Measurements from ENCODE around the gene FIGN.

The FIGN gene, protein sequence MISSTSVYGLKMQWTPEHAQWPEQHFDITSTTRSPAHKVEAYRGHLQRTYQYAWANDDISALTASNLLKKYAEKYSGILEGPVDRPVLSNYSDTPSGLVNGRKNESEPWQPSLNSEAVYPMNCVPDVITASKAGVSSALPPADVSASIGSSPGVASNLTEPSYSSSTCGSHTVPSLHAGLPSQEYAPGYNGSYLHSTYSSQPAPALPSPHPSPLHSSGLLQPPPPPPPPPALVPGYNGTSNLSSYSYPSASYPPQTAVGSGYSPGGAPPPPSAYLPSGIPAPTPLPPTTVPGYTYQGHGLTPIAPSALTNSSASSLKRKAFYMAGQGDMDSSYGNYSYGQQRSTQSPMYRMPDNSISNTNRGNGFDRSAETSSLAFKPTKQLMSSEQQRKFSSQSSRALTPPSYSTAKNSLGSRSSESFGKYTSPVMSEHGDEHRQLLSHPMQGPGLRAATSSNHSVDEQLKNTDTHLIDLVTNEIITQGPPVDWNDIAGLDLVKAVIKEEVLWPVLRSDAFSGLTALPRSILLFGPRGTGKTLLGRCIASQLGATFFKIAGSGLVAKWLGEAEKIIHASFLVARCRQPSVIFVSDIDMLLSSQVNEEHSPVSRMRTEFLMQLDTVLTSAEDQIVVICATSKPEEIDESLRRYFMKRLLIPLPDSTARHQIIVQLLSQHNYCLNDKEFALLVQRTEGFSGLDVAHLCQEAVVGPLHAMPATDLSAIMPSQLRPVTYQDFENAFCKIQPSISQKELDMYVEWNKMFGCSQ

GRCh38 chr2:163735685-163736432 lies at the start of gene FIGN:
TSS of gene FIGN (minus strand) at chr2:163736008. CDS start at chr2:163734927, 1,081 bp downstream.
- DNase-seq (ENCODE audit: low read depth) = no peak

GRCh38 chr2:163785162-163785561 lies 49.4 kb upstream of the FIGN start:
- no peak for DNase-seq (ENCODE audit: low read depth)

- no peak for DNase-seq (ENCODE audit: low read depth)
Measured at GRCh38 chr2:163779970-163780597, 44.3 kb upstream of the FIGN start.

GRCh38 chr2:163778045-163778781 lies 42.4 kb upstream of the FIGN start:
- DNase-seq (ENCODE audit: low read depth) = no peak

DNA sequence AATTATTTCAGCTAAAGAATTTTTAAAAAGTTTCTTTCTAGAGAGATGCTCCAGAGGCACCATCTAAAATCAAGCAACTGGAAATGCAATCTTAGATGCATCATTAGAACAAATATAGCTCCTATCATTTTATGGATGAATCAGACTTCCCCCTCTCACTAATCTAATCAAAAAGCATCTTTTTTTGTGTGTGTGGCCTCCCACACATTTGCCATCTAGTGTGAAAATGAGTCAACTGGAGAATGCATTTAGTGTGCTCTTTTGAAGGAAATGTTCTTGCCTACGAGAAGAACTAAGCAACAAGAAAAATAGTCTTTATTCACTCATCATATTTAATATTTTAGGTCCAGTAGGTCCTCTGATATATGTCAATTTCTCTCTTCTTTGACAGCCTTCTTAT lies 39.5 kb upstream of the FIGN start:
- DNase-seq (ENCODE audit: low read depth) = no peak

- no peak for DNase-seq (ENCODE audit: low read depth)
Measured at GRCh38 chr2:163774862-163775261, 39.1 kb upstream of the FIGN start.

- DNase-seq (ENCODE audit: low read depth) = no peak
Measured at GRCh38 chr2:163773276-163773675, 37.5 kb upstream of the FIGN start.

- DNase-seq (ENCODE audit: low read depth) = no peak
Measured at GRCh38 chr2:163771596-163771995, 35.8 kb upstream of the FIGN start.

DNA sequence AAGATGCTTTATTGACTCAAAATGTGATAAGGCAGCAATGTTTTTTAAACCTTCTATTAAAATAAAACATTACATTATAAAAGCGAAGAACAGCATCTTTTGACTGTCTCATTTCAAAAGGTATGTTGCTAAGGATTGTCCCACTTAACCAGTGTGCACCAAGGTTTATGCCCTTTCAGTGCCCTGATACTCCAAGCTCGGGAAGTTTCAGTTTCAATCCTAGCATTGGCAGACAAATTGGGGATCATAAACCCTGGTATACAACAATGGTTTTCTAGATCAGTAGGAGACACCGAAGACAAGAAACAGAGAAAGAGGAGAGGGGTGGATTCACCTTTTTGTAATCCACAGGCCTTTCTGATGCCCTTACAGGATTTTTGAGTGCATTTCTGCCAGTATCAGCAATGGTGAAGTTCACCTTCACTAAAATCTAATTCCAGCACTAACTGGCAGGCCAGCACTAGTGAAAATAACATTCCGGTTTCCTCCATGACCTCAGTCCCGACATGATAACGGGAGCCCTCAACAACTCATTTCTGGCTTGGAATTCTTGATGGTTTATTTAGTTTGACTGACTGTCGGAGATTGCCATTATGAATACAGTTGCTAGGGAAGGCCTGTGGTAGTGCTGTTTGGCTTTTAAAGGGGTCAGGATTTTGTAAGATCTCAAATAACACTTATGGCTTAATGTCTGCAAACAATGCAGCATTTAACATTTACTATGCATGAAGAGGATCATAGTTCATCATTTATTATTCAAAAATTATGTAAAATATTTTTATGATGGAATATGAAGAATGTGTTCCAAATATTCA lies 33.3 kb upstream of the FIGN start:
- no peak for DNase-seq (ENCODE audit: low read depth)

- no peak for DNase-seq (ENCODE audit: low read depth)
Measured at GRCh38 chr2:163767097-163767496, 31.3 kb upstream of the FIGN start.

GRCh38 chr2:163764566-163764965 lies 28.8 kb upstream of the FIGN start:
- no peak for DNase-seq (ENCODE audit: low read depth)

GRCh38 chr2:163759013-163759412 lies 23.2 kb upstream of the FIGN start:
- no peak for DNase-seq (ENCODE audit: low read depth)

DNA sequence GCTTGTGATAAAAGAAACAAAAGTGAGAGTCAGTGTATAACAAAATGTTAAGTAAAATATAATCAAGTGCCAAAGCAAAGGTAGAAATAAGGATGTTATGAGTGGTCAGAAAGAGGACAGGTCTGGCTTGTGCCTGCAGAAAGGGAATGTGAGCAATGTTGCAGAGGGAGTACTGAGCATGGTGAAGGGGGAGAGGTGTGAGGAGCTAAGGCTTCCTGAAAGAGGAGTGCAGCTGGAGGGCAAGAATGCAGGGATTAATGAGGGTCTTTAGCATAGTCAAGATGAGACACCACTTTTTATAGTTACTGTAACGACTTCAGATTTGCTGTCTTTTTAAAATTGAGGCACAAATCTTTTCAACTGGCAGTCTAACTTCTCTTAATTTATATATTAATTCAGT lies 22.0 kb upstream of the FIGN start:
- DNase-seq (ENCODE audit: low read depth) = no peak

- DNase-seq (ENCODE audit: low read depth) = no peak
Measured at GRCh38 chr2:163756588-163756987, 20.8 kb upstream of the FIGN start.

DNA sequence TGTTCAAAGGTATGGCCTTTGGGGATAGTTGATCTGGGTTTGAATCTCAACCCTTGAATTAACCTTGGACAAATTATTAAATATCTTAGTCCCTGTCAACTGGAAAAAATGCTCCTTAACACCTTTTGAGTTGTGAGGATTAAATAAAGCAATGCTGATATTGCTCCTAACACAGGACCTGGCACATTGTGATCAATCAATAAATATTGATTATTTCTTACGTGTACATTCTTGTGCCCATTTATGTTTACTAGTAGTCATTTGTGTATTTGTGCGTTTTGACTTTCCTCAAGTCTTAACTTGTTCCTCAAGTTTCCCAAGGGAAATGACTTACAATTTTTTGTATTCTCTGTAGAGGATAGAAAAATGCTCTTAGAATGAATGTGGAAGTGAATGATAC lies 19.6 kb upstream of the FIGN start:
- DNase-seq (ENCODE audit: low read depth) = no peak

DNA sequence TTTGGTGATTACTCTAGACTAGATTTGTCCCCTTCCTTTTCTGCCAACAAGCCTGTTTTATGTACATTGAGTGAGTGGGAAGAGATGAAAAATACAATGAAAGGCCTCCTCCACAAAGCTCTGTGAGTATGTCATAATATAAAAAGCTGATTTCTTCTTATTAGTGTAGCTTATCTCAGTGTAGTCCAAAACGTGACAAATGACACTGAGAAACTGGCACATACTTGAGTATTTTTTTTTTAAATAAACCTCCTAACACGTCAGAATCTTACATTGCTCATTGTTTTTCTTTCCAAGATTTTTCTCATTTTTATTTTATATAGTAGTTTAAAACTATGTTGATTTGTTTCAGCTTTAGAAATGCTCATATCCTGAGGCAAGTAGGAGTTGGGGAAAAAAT lies 17.9 kb upstream of the FIGN start:
- DNase-seq (ENCODE audit: low read depth) = no peak

GRCh38 chr2:163752267-163752666 lies 16.5 kb upstream of the FIGN start:
- no peak for DNase-seq (ENCODE audit: low read depth)

DNA sequence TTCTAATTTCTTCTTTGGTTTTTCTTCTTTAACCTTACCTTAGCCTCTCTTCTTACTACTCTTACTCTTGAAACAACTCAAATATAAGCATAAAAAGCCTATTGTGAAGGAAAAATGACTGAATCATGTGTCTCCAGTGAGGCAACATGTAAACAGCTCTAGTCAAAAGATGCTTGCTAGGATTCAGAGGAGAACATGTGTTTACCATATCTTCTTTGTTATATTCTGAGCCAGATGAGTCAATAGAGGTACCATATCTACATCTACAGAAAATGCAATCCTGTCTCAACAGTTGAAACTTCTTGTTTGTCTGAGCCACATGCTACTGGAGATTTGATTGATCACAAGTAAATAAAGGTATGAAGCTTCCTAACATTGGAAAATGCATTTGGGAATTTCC lies 15.9 kb upstream of the FIGN start:
- DNase-seq (ENCODE audit: low read depth) = no peak

- no peak for DNase-seq (ENCODE audit: low read depth)
Measured at GRCh38 chr2:163748420-163748819, 12.6 kb upstream of the FIGN start.

DNA sequence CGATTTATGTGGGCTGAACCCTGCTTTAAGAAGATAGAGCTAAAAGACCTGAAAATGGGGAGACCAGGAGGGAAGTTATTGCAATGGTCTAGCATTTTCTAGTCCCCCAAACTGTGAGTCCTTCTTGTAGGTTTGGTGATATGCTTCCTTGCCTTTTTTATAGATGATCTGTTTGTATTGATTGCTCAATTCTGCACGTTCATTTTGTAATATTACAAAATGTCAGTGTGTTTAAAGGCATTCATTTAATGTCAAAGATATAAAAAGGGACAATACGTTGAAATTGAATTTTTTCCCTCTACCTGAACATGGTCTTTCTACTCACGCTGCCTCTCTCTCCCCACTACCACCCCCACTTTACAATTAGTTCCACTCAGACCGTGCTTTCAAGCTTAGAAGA lies 5.6 kb upstream of the FIGN start:
- no peak for DNase-seq (ENCODE audit: low read depth)

- no peak for DNase-seq (ENCODE audit: low read depth)
Measured at GRCh38 chr2:163737563-163737962, 1.8 kb upstream of the FIGN start.
